Ascending aorta (tissue), 2 donors: Measurements from ENCODE around the gene TPBG. TPM values are rescaled to one million over a fixed set of nuclear protein-coding genes. Genes with fewer than 3 reads are reported as not detected.

Experiments used
- DNase-seq, 2 donors: peaks; one replicate each; pipeline ENCODE4 v3.0.0-alpha.2; 2019; ENCODE audit warnings: low spot score in 2 of 2
- H3K27ac ChIP-seq, 2 donors: fragments of 200-600 bp; sonication (generic); one replicate each; pipeline ENCODE4 v1.5.1; 2016 to 2017; ENCODE audit warnings: mild to moderate bottlenecking in 1 of 2
- H3K27me3 ChIP-seq: fragments of 200-600 bp; sonication (generic); one replicate; pipeline ENCODE4 v1.5.1; 2017
- H3K36me3 ChIP-seq, 2 donors: fragments of 200-600 bp; sonication (generic); one replicate each; pipeline ENCODE4 v1.5.1; 2016
- H3K4me1 ChIP-seq, 2 donors: fragments of 200-600 bp; sonication (generic); one replicate each; pipeline ENCODE4 v1.5.1; 2016 to 2017; ENCODE audit warnings: mild to moderate bottlenecking in 1 of 2
- H3K4me3 ChIP-seq, 2 donors: fragments of 200-600 bp; sonication (generic); one replicate each; pipeline ENCODE4 v1.5.1; 2016 to 2017; ENCODE audit warnings: mild to moderate bottlenecking in 1 of 2
- H3K9me3 ChIP-seq, 2 donors: fragments of 200-600 bp; sonication (generic); one replicate each; pipeline ENCODE4 v1.5.1; 2016
- CTCF ChIP-seq, 3 experiments: fragments of 200-600 bp in 2 of 3; fragments of 450-650 bp in 1 of 3; sonication (generic) in 2 of 3; IDR thresholded peaks; one replicate each; pipeline ENCODE4 v1.5.1; 2016 to 2019; ENCODE audit warnings: antibody characterized with exemption in 3 of 3, mild to moderate bottlenecking in 1 of 3, moderate library complexity in 1 of 3
- intact Hi-C: fragments of 100-400 bp; cut with DNase I; formaldehyde crosslinking; loops from one replicate; pipeline ENCODE4 v1.15.1; 2023
- total RNA-seq: library from RNA; depleted of rRNA; stranded (reverse); fragments of >200 nt; gene quantifications from one replicate; pipeline ENCODE4 v1.1.0, GENCODE V29; 2016

TPBG gene
- total RNA-seq, 1 donor from 2014 or later: 60.1 TPM

- Histone ChIP-seq H3K4me3 (no peak overlapping the region), H3K27ac (no peak overlapping the region), H3K27me3 (no peaks in the 10 kb centered on the region), H3K9me3 (no peaks in the 10 kb centered on the region), H3K4me1 (peaks cover 0 to 2% of the 10 kb centered on the region in 2 donors), H3K36me3 (no peaks in the 10 kb centered on the region)
- DNase-seq: no peak
- intact Hi-C loops: no loop called here
- no peak for TF ChIP-seq CTCF (IDR thresholded peaks at IDR 0.05)
These were observed 7.2 kb downstream of the TPBG start for GRCh38 chr6:82370788-82371187.

DNA sequence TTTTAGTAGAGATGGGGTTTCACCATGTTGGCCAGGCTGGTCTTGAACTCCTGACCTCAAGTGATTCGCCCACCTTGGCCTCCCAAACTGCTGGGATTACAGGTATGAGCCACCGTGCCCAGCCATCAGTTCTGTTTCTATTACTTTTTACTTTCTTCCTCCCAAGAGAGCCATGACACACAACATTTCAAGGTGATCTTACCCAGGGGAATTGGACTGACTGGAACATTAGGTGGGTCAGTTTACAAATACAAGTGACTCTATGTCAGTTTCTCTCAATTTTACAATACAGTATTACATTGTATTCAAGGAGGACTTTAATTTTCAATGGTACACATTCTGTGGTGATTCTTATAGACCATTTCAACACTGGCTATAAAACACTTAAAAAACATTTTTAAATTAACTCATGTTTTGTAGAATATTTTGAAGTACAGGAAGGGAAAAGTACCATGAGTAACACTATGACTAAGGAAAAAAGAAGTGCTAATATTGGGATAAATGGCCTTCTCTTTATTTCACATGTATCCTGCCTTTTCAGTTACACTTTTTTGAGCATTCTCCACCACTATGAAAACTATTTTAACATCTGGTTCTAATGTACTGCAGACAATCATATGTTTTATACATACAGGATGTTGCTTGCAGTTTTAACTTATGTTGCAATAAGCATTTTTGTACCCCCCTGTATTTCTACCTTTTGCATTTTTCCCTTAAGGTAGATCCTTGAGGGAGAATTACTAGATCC lies 8.4 kb downstream of the TPBG start:
- no peak overlapping the region for H3K27ac ChIP-seq
- no peaks in the 10 kb centered on the region for H3K36me3 ChIP-seq
- intact Hi-C loops: no loop called here
- H3K9me3 ChIP-seq: no peaks in the 10 kb centered on the region
- no peak for DNase-seq
- H3K27me3 ChIP-seq: no peaks in the 10 kb centered on the region
- TF ChIP-seq CTCF (IDR thresholded peaks at IDR 0.05): no peak
- no peaks in the 10 kb centered on the region for H3K4me1 ChIP-seq
- H3K4me3 ChIP-seq: no peak overlapping the region

DNA sequence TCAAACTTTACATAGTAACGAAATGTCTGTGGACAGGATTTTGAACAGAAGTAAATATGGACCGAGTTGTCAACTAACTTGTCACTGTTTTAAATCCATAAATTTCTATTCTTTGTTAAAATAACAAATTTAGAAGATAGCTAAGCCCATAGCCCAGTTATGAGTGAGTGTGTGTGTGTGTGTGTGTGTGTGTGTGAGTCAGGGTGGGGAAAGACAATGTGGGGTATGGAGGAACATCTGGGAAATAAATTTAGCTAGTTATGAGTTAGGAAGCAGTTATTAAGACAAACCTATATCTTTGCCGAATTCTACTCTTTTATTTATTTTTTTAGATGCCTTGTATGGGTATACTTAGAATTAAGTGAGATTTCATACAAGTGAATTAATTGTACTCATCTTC lies 9.0 kb downstream of the TPBG start:
- H3K27me3 ChIP-seq: no peaks in the 10 kb centered on the region
- TF ChIP-seq CTCF (IDR thresholded peaks at IDR 0.05): no peak
- H3K4me1 ChIP-seq: no peaks in the 10 kb centered on the region
- intact Hi-C loops: no loop called here
- no peak overlapping the region for H3K27ac ChIP-seq
- no peaks in the 10 kb centered on the region for H3K9me3 ChIP-seq
- no peak overlapping the region for H3K4me3 ChIP-seq
- DNase-seq: no peak
- H3K36me3 ChIP-seq: no peaks in the 10 kb centered on the region

GRCh38 chr6:82374516-82374915 lies 10.9 kb downstream of the TPBG start:
- Histone ChIP-seq H3K27me3 (no peaks in the 10 kb centered on the region), H3K4me1 (no peaks in the 10 kb centered on the region), H3K36me3 (no peaks in the 10 kb centered on the region), H3K27ac (no peak overlapping the region), H3K4me3 (no peak overlapping the region), H3K9me3 (no peaks in the 10 kb centered on the region)
- no peak for DNase-seq
- TF ChIP-seq CTCF (IDR thresholded peaks at IDR 0.05): no peak
- intact Hi-C loops: no loop called here

- H3K27ac ChIP-seq: no peak overlapping the region
- no peaks in the 10 kb centered on the region for H3K4me1 ChIP-seq
These were observed 13.0 kb downstream of the TPBG start for GRCh38 chr6:82376636-82377035.

More at GRCh38 chr6:82376636-82377035, 13.0 kb downstream of the TPBG start:
- DNase-seq: no peak
- no peak for TF ChIP-seq CTCF (IDR thresholded peaks at IDR 0.05)
- H3K27me3 ChIP-seq: no peaks in the 10 kb centered on the region
- H3K36me3 ChIP-seq: no peaks in the 10 kb centered on the region
- intact Hi-C loops: no loop called here
- no peaks in the 10 kb centered on the region for H3K9me3 ChIP-seq
- H3K4me3 ChIP-seq: no peak overlapping the region
